ENCODE data around the gene TACR2.

TACR2 gene

GRCh38 chr10:69416695-69417094, at the start of gene TACR2:
Gene TACR2 (minus strand): TSS chr10:69416918. CDS start chr10:69416323, 595 bp downstream.
- no peak for DNase-seq (ENCODE audit: low read depth in 2 of 2)

GRCh38 chr10:69466158-69466490, 49.4 kb upstream of the TACR2 start:
- no peak for DNase-seq (ENCODE audit: low read depth in 2 of 2)

GRCh38 chr10:69465457-69466157, 48.9 kb upstream of the TACR2 start:
- DNase-seq (ENCODE audit: low read depth in 2 of 2): no peak

GRCh38 chr10:69464801-69465401, 48.2 kb upstream of the TACR2 start:
- DNase-seq (ENCODE audit: low read depth in 2 of 2): no peak

GRCh38 chr10:69464401-69464800, 47.7 kb upstream of the TACR2 start:
- no peak for DNase-seq (ENCODE audit: low read depth in 2 of 2)

- DNase-seq (ENCODE audit: low read depth in 2 of 2): no peak
These were observed 47.2 kb upstream of the TACR2 start for GRCh38 chr10:69463886-69464285.

GRCh38 chr10:69461243-69462025, 44.7 kb upstream of the TACR2 start:
- no peak for DNase-seq (ENCODE audit: low read depth in 2 of 2)

- DNase-seq (ENCODE audit: low read depth in 2 of 2): no peak
These were observed 44.0 kb upstream of the TACR2 start for GRCh38 chr10:69460576-69461242.

- DNase-seq (ENCODE audit: low read depth in 2 of 2): no peak
These were observed 43.3 kb upstream of the TACR2 start for GRCh38 chr10:69459893-69460575.

- DNase-seq (ENCODE audit: low read depth in 2 of 2): no peak
These were observed 42.5 kb upstream of the TACR2 start for GRCh38 chr10:69459101-69459790.

- DNase-seq (ENCODE audit: low read depth in 2 of 2): no peak
These were observed 41.8 kb upstream of the TACR2 start for GRCh38 chr10:69458430-69459100.

- DNase-seq (ENCODE audit: low read depth in 2 of 2): no peak
These were observed 41.1 kb upstream of the TACR2 start for GRCh38 chr10:69457771-69458237.

GRCh38 chr10:69456880-69457693, 40.4 kb upstream of the TACR2 start:
- peak in 1 of 2 donors; percentile 7 for DNase-seq (ENCODE audit: low read depth in 2 of 2)

GRCh38 chr10:69455006-69455763, 38.5 kb upstream of the TACR2 start:
- DNase-seq (ENCODE audit: low read depth in 2 of 2): no peak

- DNase-seq (ENCODE audit: low read depth in 2 of 2): no peak
These were observed 37.1 kb upstream of the TACR2 start for GRCh38 chr10:69453795-69454194.

GRCh38 chr10:69452676-69453415, 36.1 kb upstream of the TACR2 start:
- no peak for DNase-seq (ENCODE audit: low read depth in 2 of 2)

- no peak for DNase-seq (ENCODE audit: low read depth in 2 of 2)
These were observed 35.1 kb upstream of the TACR2 start for GRCh38 chr10:69451784-69452251.

GRCh38 chr10:69451209-69451783, 34.6 kb upstream of the TACR2 start, which contains the start of gene TSPAN15:
Gene TSPAN15 (plus strand): TSS chr10:69451465. CDS start chr10:69451595, 130 bp downstream.
- DNase-seq (ENCODE audit: low read depth in 2 of 2): peak; percentile 67 to 70

Data from stimulated activated CD8-positive, alpha-beta memory T cell treated with anti-CD3 and anti-CD28 coated beads, Interleukin-15, amount 100 ng/mL, for 48 hours (primary cell).